ENCODE results near the gene CA9.
"Not testable (repeated sequence)": the region's sequence is repeated elsewhere in the genome, so short reads cannot be mapped to it uniquely, and the experiment has no call there.

- not testable (repeated sequence) for TF ChIP-seq CTCF, EZH2, EZH2phosphoT487 (IDR thresholded peaks at IDR 0.05)
Observed at GRCh38 chr9:35640431-35640830, 33.3 kb upstream of the CA9 start.

Data from neural progenitor cell (in vitro differentiated cells).